ENCODE data around the gene HGS.
"Not testable (repeated sequence)": the region's sequence is repeated elsewhere in the genome, so short reads cannot be mapped to it uniquely, and the experiment has no call there.

The HGS gene

DNA sequence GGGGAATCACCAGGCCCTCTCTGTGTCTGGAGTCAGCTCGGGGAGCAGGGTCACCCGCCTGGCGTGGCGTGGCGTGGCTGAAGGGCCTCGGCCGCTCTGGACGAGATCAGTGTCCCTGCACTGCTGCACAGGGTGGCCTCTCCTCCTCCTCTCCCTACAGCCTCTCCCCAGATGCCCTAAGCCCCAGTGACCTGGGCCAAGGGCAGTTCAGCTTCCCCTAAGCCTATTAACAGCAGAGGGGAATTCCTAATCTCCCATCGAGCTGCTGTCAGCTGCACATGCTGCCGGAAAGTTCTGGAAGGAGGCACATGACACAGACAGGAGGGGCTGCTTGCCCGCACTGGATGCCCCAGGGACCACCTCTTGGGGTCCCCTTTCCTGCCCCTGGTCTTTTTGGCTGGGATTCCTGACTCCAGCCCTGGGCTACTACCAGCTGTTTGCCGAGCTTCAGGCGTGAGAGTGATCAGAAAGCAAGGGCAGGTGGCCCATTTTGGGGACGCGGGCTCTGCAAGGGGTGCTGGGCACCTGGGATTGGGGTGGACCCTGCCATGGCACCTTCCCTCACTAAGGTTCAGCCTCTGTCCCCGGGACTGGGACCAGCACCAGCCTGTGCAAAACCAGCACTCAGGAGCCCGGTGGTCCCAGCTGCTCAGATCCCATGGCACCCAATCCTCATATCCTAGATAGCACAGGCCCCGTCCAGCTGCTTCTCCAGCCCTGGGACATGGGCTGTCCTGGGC is 28.3 kb upstream of the HGS start:
- DNase-seq (ENCODE audit: low read depth), result no peak

DNA sequence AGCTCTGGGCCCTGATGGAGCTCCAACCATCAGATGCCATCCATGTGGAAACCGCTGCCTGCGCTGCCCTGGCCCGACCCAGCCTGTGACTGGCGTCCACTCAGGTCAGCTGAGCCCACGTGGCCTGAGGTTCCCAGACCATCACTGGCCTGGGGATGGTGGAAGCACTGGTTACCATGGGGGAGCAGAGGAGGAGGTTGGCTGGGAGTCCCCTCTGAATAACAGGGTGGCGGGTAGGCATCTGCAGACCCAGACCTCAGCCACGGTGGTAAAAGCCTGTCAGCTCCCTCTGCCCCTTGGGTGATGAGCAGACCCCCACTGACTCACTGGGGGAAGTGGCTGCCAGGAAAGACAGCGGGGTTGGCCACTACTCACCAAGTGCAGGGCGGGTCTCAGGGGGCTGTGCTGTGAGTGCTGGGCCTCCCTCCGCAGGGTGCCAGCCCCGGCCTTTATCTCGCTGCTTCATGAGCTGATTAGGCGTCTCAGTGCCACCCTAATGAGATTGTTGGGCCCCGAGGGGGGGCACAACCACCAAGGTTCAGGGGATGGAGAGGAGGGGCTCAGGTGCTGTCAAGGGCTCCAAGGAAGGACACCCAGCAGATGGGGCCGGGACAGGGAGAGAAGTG is 27.6 kb upstream of the HGS start, which contains the start of gene PDE6G:
TSS of gene PDE6G (minus strand) at position 425 of the 626 bp plus-strand sequence. CDS start 3,237 bp downstream, outside the sequence.
- no peak for DNase-seq (ENCODE audit: low read depth)

DNA sequence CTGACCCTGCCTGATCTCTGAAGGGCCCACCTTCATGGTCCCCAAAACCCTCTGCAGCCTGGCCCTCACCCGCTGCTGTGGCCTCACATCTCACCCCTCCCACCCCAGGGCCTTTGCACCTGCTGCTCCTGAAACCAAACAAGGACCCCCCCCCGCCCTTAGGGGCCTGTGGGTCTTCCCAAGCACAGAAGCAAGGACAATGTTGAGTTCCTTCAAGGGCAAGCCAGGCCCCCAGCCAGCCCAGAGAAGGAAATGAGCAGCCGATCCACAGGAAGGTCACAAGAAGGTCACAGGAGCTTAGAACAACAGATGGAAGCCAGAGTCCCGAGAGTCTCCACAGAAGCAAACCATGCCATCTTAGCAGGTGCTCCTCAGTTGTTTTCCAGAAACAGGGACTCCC is 27.0 kb upstream of the HGS start:
- DNase-seq (ENCODE audit: low read depth), result no peak

DNA sequence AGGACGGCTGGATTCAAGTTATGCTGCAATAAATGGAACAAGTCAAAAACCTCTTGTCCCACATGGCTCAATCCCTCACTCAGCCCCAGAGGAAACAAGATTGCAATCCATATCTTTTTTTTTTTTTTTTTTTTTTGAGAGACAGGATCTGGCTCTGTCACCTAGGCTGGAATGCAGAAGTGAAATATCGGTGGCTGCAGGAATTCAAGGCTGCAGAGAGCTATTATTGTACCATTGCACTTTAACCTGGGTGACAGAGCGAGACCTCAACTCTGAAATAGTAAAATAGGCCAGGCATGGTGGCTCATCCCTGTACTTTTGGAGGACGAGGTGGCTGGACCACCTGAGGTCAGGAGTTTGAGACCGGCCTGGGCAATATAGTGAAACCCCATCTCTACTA is 24.8 kb upstream of the HGS start:
- no peak for DNase-seq (ENCODE audit: low read depth)

DNA sequence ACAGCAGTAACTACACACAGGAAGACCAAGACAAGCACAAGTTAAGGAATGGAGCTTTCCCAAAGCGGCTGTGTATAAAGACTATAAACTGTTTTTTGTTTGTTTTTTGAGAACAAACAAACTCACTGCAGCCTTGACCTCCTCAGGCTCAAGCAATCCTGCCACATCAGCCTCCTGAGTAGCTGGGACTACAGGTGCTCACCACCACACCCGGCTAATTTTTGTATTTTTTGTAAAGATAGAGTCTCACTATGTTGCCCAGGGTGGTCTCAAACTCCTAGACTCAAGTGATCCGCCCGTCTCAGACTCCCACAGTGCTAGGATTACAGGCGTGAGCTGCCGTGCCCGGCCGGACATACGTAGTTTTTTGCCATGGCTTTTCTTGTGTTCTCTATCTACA is 23.4 kb upstream of the HGS start:
- no peak for DNase-seq (ENCODE audit: low read depth)

DNA sequence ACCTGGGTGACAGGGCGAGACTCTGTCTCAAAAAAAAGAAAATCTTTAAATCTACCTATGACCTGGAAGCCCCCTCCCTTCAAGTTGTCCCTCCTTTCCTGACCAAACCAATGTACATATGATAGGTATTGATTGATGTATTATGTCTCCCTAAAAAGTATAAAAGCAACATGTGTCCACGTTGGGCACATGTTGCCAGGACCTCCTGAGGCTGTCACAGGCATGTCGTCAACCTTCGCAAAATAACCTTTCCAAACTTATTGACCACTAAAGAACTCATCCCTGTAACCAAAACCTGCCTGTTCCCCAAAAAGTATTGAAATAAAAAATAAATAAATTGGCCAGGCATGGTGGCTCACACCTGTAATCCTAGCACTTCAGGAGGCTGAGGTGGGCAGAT is 21.8 kb upstream of the HGS start:
- no peak for DNase-seq (ENCODE audit: low read depth)

DNA sequence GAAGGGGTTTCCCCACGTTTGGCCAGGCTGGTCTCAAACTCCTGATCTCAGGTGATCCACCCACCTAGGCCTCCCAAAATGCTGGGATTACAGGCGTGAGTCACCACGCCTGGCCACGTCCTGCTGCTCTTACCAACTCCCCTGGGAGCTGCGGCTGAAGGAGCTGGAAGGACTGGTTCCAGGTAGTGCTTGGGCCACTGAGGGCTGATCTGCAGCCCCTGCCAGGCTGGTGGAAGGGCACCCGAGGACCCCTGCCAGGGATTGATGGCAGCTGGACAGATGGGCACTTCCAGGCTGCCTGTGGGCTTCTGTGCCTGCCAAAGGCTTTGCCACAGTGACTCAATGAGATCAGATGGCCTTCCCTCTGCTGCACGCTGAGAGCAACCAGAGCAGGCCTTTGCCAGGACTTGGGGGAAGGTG is 19.8 kb upstream of the HGS start:
- DNase-seq (ENCODE audit: low read depth), result no peak

DNA sequence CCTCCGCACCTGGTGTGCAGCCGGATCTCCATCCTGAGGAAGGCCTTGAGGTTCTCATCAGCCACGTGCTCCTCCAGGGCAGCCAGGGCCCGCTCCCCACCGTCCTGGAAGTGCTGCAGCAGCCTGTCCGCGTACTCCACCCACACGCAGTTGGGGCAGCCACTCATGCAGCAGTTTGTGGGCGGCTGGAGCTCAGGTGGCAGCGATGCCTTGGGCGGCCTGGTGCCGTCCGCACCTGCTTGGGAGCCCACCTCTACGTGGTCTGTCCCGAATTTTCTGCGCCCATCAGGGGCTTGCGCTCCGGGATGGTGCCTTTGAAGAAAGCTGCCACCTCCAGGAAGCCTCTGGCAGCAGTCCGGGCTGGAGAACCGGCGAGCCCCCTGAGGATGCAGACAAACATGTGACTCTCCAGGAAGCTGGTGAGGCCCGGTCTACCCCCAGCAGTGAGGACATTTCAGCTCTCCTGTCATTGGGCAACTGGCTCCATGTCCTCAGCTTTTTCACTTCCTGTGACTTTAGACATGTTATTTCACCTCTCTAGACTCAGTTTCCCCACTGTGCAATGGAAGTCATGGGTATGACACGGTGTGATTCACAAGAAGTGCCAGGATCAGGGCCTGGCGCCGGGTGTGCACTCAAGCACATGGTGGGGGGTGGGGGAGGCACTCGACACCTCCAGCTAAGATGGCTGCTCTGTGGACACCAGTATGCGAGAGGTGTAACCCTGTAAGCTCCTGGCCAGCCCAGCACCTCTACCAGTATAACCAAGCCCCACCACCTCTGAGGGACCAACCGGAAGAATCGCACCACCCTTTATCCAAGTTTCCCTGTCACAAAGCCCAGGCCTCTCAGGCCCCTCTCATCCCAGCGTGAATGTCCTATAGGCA is 18.4 kb upstream of the HGS start:
- DNase-seq (ENCODE audit: low read depth), result no peak

DNA sequence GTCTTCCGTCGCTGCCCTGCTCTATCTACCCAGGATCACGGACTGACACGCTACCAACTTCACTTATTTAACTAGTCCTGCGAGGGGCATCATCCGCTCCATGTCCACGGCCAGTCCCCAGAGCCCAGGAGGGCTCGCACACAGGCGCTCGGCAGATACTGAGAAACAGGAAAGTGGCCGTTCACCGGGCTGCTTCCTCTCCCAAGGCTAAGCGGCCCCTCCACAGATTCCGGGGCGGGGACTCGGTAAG is 17.8 kb upstream of the HGS start:
- DNase-seq (ENCODE audit: low read depth), result no peak

DNA sequence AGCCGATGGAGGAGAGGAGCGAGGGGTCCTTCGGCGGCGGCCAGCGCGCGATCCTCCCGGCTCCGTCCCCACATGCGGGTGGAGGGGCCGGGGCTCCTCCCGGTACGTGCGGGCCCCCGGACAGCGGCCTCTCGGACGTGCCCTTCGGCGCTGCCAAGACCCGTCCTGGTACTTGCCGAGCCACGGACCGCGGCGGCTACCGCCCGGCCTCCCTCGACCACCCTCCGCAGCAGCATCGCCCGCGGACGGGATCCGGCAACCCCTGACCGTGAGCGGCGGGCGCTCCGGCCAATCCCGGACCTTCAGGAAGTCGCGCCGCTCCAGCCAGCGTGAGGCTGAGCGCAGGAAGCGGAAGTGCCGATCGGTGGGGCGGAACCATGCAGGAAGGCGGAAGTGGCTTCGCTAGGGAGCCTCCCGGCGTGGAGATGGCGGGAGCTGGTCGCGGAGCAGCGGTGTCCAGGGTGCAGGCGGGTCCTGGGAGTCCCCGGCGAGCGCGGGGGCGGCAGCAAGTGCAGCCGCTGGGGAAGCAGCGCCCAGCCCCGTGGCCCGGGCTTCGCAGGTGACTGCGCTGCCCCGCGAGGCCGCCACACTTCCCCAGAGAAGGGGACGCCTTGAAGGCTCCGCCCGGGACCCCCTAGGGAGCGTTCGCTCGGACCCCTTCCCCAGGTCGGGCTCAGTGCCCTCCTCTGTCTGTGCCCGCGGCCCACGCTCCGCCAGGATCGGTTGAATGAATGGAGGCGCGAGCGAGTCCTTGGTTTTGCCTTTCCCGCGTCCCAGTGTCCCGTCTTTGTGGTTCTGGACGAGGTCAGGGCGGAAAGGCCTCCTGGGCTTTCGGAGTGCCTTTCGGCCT is 17.2 kb upstream of the HGS start, which contains the start of the genes CCDC137 and OXLD1:
TSS of gene CCDC137 (plus strand) at position 396 of the 850 bp plus-strand sequence. CDS start at position 426, 30 bp downstream.
TSS of gene OXLD1 (minus strand) at position 264 of the 850 bp plus-strand sequence. CDS start at position 236, 28 bp downstream.
- DNase-seq (ENCODE audit: low read depth), result peak; percentile 79

DNA sequence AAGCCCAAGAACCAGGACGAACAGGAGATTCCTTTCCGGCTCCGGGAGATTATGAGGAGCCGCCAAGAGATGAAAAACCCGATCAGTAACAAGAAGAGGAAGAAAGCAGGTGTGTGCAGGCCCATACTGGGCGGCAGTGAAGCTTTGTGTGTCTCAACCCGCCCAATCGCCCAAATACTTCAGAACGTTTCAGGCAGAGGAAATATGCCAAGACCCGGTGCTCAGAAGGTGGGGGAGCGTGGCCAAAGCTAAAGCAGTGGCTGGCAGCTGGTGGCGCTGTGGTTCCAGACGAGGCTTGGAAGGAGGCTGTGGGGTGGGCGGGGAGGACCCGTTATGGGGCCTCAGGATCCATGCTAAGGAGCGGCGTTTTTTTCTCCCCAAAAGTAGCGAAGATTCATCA is 16.1 kb upstream of the HGS start:
- no peak for DNase-seq (ENCODE audit: low read depth)

DNA sequence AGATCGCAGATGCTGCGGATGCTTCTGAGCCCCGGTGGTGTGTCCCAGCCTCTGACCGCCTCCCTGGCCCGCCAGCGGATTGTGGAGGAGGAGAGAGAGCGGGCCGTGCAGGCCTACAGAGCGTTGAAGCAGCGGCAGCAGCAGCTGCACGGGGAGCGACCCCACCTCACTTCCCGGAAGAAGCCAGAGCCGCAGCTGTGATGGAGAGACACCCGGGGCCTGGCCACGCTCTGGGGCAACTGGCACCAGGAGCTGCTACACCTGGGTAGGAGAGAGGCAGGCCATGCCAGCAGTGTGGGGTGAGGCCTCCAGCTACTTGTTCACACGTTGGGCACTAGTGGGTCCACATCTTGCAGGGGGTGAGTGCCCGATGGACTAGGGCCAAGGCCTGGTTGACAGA is 11.3 kb upstream of the HGS start:
- DNase-seq (ENCODE audit: low read depth), result no peak

DNA sequence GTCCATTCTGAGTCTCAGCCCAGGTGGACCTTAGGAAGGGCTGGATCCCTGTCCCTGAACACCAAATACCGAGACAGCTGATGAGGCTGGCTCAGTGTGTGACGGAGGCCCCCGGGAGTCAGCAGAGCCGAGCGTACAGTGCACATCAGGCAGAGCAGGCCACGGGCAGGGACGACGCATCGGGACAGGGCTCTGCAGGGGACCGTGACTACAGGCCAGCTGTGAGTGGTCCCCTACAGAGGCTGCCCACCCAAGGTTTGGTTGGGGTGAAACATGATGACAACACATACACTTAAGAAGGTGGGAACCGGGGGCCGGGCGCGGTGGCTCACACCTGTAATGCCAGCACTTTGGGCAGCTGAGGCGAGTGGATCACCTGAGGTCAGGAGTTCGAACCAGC is 10.9 kb upstream of the HGS start:
- no peak for DNase-seq (ENCODE audit: low read depth)

DNA sequence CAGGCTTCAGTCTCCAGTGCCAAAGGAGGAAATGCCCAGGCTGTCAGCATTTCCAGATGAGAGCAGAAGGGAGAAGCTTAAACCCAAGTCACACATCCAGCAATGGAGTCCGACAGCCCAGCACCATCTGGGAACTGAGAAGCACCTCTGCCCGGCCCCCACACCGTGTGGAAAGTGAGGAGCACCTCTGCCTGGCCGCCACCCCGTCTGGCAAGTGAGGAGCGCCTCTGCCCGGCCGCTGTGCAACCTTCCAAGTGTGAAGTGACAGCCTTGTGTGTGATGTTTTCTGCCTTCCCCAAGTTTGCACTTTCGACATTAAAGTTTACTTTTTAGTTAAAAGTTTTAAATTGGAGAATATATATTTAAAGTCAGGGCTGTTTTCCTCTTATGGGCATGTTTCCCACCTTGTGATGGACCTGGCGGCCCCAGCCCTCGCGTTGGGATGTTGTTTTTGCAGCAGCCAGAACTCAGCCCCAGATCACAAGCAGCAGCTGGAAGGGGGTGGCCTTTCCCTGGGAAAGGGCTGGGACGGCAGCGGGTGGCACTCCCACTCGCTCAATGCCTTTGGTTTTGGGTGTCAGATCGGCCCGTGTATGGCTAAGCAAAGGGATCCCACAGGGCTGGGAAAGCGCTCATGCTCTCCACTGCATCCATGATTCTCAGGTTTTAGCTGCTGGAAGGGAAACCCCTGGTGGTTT is 10.1 kb upstream of the HGS start:
- DNase-seq (ENCODE audit: low read depth), result no peak

DNA sequence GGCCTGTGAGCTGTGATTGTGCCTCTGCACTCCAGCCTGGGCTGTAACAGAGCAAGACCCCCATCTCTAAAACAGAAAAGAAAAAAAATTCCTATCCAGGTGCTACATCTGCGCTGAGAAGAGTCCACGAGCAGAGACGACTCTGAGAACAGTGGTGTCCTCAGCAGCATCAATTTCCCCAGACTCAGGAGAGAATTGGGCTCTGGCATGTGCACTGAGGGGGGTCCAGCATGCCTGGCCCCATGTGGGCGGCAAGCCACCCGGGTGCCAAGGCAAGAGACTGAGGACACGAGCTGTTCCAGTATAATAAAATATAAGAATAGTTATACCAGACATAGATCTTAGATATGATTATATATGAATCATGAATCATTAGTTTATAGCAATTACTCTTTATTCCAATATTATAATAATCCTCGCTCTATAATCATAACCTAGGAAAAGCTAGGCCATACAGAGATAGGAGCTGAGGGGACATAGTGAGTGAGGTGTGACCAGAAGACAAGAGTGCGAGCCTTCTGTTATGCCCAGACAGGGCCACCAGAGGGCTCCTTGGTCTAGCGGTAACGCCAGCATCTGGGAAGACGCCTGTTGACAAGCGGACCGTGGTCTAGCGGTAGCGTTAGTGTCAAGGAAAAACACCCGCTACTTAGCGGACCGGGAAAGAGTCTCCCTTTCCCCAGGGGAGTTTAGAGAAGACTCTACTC is 8.1 kb upstream of the HGS start:
- DNase-seq (ENCODE audit: low read depth), result not testable (repeated sequence)

DNA sequence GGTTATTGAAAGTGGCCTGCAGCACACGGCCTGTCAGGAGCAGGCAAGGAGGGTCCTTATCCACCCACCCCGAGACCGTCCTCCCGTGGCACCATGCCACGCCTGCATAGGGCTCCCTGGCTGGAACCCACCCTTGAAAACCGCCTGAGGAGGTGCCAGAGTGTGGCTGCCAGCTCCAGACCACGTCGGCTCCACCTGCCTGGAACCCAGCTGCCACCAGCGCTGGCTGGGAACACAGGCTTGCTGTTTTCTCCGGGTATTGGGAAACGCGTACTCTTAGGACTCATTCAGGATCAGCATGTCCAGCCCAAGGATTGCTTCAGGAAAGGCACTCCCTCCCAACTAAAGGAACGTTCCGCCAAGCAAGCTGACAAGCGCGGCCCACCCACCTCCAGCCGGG is 6.9 kb upstream of the HGS start:
- no peak for DNase-seq (ENCODE audit: low read depth)

DNA sequence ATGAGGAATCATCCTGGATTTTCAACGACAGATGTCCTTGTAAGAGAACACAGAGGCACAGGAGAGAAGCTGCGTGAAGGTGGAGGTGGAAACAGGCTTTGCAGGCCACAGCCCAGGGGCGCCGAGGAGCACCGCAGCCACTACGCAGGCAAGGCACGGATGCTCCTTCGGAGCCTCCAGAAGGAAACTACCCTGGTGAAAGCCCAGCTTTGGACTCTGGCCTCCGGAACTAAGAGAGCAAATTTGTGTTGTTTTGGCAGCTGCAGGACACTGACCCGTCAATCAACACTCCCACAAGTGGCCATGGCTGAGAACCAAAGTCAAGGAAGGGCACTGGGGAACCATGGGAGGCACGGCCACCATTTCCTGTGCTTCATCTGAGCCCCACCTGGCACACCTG is 3.7 kb upstream of the HGS start:
- no peak for DNase-seq (ENCODE audit: low read depth)

DNA sequence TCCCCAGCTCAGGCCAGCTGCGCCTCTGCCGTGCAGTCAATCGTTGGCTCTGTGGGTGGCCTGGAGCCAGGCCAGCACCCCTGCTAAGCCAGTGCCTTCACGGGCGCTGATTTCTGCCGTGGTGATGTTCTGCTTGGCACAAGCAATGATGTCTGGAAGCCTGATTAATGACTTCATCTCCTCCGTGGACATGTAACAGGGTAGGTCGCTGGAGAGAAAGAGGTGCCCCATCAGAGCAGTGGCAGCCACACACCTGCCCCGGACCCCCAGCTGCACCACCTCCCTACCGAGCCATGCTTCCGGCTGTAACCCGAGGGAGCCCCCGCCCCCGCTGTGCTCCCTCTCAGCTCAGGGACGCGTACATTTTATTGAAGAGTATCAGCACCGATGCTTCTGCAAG is 2.1 kb upstream of the HGS start:
- DNase-seq (ENCODE audit: low read depth), result no peak

DNA sequence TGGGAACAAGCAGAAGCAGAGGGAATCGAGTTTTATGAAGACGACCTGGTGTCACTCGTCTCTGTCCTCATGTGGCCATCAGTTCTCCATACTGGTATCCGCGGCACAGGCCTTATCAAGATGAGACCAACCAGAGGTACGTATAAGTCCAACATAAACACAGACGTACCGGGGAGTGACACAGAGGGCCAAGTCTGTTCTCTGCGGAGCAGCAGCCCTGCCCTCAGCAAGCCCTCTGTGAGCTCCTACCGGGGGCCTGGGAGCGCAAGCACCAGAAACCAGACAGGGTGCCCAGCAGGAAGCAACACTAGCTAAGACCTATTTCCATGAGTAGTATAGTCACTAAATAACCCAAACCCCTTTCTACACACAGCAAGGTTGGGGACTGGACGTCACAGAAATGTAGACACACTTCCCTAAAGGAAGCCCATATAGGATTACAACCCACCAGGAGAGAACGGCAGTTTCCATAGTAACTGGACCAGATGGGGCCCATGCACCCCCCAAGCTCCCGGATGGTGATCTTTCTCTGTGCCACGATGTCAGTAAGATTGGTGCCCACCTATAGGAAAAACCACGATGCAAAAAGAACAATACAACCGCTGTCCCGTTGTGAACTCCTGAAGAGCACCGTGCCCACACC is 1.1 kb upstream of the HGS start:
- DNase-seq (ENCODE audit: low read depth), result no peak

DNA sequence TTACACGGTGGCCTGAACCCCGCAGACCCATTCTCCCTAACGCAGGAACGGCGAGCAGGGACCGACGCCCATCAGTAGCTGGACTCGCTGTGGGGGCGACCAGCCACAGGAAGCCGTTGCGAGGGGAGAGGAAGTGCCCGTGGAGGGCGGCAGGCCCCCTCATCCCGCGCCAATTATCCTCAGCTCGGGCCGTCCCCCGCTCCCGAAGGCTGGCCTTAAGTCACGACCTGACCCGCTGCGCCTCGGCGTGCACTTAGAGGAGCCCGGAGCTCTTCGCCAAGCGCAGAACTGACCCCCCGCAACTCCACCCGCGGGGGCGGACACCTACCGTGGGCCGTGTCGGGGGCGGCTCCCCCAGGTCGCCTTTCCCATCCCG is 615 bp upstream of the HGS start:
- DNase-seq (ENCODE audit: low read depth), result no peak
